Thyroid gland (tissue), 4 donors: ENCODE data around the gene TTR. TPM values are rescaled to one million over a fixed set of nuclear protein-coding genes. Genes with fewer than 3 reads are reported as not detected.

Experiments used
- DNase-seq, 2 donors: peaks; one replicate each; pipeline ENCODE4 v3.0.0-alpha.2; 2019
- H3K27ac ChIP-seq, 3 donors: fragments of 200-600 bp; sonication (generic); 1 replicate in 2 of 3; 2 replicates in 1 of 3; pipeline ENCODE4 v1.5.1; 2016 to 2019; ENCODE audit warnings: mild to moderate bottlenecking in 1 of 3, moderate library complexity in 1 of 3
- H3K27me3 ChIP-seq: fragments of 200-600 bp; sonication (generic); one replicate; pipeline ENCODE4 v1.5.1; 2019
- H3K36me3 ChIP-seq, 2 donors: fragments of 200-600 bp; sonication (generic); one replicate each; pipeline ENCODE4 v1.5.1; 2016 to 2019
- H3K4me1 ChIP-seq, 2 donors: fragments of 200-600 bp; sonication (generic); one replicate each; pipeline ENCODE4 v1.5.1; 2017 to 2019
- H3K4me3 ChIP-seq, 3 donors: fragments of 200-600 bp; sonication (generic); replicated peaks in 1 of 3; 1 replicate in 2 of 3; 2 replicates in 1 of 3; pipeline ENCODE4 v1.5.1; 2016; ENCODE audit warnings: mild to moderate bottlenecking in 1 of 3
- H3K9me3 ChIP-seq: fragments of 200-600 bp; sonication (generic); one replicate; pipeline ENCODE4 v1.5.1; 2017
- CTCF ChIP-seq, 6 experiments: fragments of 200-600 bp in 3 of 6; fragments of 450-650 bp in 3 of 6; sonication (generic) in 3 of 6; IDR thresholded peaks; one replicate each; pipeline ENCODE4 v1.5.1; 2016 to 2019; ENCODE audit warnings: antibody characterized with exemption in 6 of 6, mild to moderate bottlenecking in 2 of 6, inconsistent platforms in 1 of 6, moderate library complexity in 1 of 6
- POLR2A ChIP-seq, 2 donors: fragments of 450-650 bp; IDR thresholded peaks; one replicate each; pipeline ENCODE4 v1.6.1; 2017; ENCODE audit warnings: antibody characterized with exemption in 2 of 2, mild to moderate bottlenecking in 2 of 2, moderate library complexity in 1 of 2
- WGBS, 2 donors: methylation state at CpG; one replicate each; pipeline ENCODE4 v1.1.5; 2017; 5-methylcytosine and 5-hydroxymethylcytosine counted together
- intact Hi-C: fragments of 100-400 bp; cut with DNase I; formaldehyde crosslinking; loops from one replicate; pipeline ENCODE4 v1.15.1; 2023
- total RNA-seq, 4 donors: library from RNA; depleted of rRNA; stranded (reverse); fragments of >200 nt; gene quantifications; one replicate each; pipeline ENCODE4 v1.2.3, GENCODE V29; 2016

Gene TTR
- total RNA-seq, 4 donors from 2014 or later, result not detected

GRCh38 chr18:31631526-31631925 is 39.8 kb downstream of the TTR start:
- 95 to 100% methylated on average over 1 of the region's 1 CpG for WGBS, 2 donors
- H3K4me3 ChIP-seq, result no peak overlapping the region
- no peak overlapping the region for H3K27ac ChIP-seq
- DNase-seq, result no peak
- TF ChIP-seq CTCF (IDR thresholded peaks at IDR 0.05) (no peak), POLR2A (IDR thresholded peaks at IDR 0.05) (no peak)
- H3K27me3 ChIP-seq, result no peaks in the 10 kb centered on the region
- H3K4me1 ChIP-seq, result no peaks in the 10 kb centered on the region
- H3K9me3 ChIP-seq, result no peaks in the 10 kb centered on the region
- intact Hi-C loops, result no loop called here
- H3K36me3 ChIP-seq, result no peaks in the 10 kb centered on the region

GRCh38 chr18:31632356-31632755 is 40.7 kb downstream of the TTR start:
- Histone ChIP-seq H3K27ac (no peak overlapping the region), H3K27me3 (no peaks in the 10 kb centered on the region), H3K4me3 (no peak overlapping the region), H3K4me1 (no peaks in the 10 kb centered on the region), H3K9me3 (no peaks in the 10 kb centered on the region), H3K36me3 (no peaks in the 10 kb centered on the region)
- no peak for DNase-seq
- 91 to 96% methylated on average over 1 of the region's 1 CpG for WGBS, 2 donors
- intact Hi-C loops, result no loop called here
- TF ChIP-seq POLR2A (IDR thresholded peaks at IDR 0.05) (no peak), CTCF (IDR thresholded peaks at IDR 0.05) (no peak)

DNA sequence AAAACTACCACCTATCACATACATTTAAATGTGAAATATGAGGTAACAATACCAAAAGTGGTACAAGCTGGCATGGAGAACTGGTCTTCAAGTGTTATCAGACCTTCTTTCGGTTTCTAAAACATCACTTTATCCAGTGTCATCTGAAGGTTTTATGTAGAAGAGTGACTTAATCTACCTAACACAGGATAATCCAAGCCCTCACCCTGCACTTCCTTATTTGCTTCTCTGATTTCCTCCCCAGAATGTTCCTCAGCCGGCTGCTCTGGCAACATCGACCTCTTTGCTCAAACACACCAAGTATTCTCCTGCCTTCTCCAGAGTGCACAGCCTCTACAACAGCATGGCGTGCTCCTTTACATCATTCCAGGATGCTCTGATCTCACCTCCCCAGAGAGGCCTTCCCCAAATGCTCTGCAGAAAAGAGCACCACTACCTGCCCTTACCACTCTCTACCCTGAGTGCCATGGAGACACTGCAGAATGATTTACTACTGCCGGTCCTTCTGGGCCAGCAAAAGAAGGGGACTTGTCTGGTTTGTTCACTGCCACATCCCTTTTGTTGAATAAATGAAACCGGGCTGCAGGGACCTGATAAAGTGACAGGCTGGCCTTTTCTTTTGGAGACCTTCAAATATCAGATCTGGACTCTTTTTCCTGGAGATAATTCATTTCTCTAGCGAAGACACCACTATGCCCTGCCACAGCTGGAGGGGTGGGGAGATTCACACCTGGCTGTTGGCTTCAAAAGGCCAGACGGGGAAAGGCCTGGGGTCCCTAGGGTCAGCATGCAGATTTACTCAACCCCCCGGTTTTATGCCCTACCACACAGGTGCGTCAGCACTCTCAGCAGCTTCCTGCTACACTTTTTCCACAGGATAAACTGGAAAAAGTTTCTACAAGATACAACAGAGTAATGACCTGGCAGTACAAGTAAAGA is 42.0 kb downstream of the TTR start:
- intact Hi-C loops, result no loop called here
- TF ChIP-seq CTCF (IDR thresholded peaks at IDR 0.05), result no peak
- no peak for TF ChIP-seq POLR2A (IDR thresholded peaks at IDR 0.05)
- no peak overlapping the region for H3K27ac ChIP-seq
- no peaks in the 10 kb centered on the region for H3K36me3 ChIP-seq
- no peaks in the 10 kb centered on the region for H3K4me1 ChIP-seq
- H3K27me3 ChIP-seq, result no peaks in the 10 kb centered on the region
- WGBS, 2 donors, result 80 to 81% methylated on average over 10 of the region's 10 CpGs
- no peaks in the 10 kb centered on the region for H3K9me3 ChIP-seq
- DNase-seq, result no peak
- H3K4me3 ChIP-seq, result no peak overlapping the region

GRCh38 chr18:31634331-31634713 is 42.6 kb downstream of the TTR start:
- Histone ChIP-seq H3K4me1 (no peaks in the 10 kb centered on the region), H3K27me3 (no peaks in the 10 kb centered on the region), H3K9me3 (no peaks in the 10 kb centered on the region), H3K27ac (no peak overlapping the region), H3K4me3 (no peak overlapping the region), H3K36me3 (no peaks in the 10 kb centered on the region)
- WGBS, 2 donors, result 68 to 73% methylated on average over 3 of the region's 3 CpGs
- no peak for DNase-seq
- intact Hi-C loops, result no loop called here
- TF ChIP-seq POLR2A (IDR thresholded peaks at IDR 0.05) (no peak), CTCF (IDR thresholded peaks at IDR 0.05) (no peak)

DNA sequence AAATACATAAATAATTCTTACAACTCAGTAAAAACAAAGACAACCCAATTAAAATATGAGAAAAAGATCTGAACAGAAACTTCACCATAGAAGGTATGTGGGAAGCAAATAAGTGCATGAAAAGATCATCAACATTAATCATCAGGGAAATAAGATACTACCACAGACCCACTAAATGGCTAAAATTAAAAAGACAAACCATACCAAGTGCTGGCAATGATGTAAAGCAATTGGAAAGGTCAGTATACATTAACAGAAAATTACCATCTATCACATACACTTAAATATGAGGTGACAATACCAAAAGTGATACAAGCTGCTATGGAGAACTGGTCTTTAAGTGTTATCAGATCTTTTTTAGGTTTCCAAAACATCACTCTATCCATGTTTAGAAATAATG is 44.7 kb downstream of the TTR start:
- intact Hi-C loops, result no loop called here
- DNase-seq, result no peak

More for the DNA sequence above, 44.7 kb downstream of the TTR start:
- Histone ChIP-seq H3K27me3 (no peaks in the 10 kb centered on the region), H3K36me3 (no peaks in the 10 kb centered on the region), H3K4me1 (no peaks in the 10 kb centered on the region), H3K4me3 (no peak overlapping the region), H3K27ac (no peak overlapping the region), H3K9me3 (no peaks in the 10 kb centered on the region)
- TF ChIP-seq POLR2A (IDR thresholded peaks at IDR 0.05) (no peak), CTCF (IDR thresholded peaks at IDR 0.05) (no peak)
